22Rv1 (cell line): ENCODE measurements around the gene RASA3.

Source experiments
- H3K27ac ChIP-seq: fragments of 450-650 bp; 2 replicates; pipeline ENCODE4 v1.5.1; 2017
- CTCF ChIP-seq: fragments of 450-650 bp; IDR thresholded peaks from 2 replicates; pipeline ENCODE4 v1.5.1; 2017; ENCODE audit warnings: mild to moderate bottlenecking
- ZFX ChIP-seq: fragments of 450-650 bp; IDR thresholded peaks from 2 replicates; pipeline ENCODE4 v1.6.1; 2017; ENCODE audit warnings: antibody characterized with exemption, borderline replicate concordance

The RASA3 gene

DNA sequence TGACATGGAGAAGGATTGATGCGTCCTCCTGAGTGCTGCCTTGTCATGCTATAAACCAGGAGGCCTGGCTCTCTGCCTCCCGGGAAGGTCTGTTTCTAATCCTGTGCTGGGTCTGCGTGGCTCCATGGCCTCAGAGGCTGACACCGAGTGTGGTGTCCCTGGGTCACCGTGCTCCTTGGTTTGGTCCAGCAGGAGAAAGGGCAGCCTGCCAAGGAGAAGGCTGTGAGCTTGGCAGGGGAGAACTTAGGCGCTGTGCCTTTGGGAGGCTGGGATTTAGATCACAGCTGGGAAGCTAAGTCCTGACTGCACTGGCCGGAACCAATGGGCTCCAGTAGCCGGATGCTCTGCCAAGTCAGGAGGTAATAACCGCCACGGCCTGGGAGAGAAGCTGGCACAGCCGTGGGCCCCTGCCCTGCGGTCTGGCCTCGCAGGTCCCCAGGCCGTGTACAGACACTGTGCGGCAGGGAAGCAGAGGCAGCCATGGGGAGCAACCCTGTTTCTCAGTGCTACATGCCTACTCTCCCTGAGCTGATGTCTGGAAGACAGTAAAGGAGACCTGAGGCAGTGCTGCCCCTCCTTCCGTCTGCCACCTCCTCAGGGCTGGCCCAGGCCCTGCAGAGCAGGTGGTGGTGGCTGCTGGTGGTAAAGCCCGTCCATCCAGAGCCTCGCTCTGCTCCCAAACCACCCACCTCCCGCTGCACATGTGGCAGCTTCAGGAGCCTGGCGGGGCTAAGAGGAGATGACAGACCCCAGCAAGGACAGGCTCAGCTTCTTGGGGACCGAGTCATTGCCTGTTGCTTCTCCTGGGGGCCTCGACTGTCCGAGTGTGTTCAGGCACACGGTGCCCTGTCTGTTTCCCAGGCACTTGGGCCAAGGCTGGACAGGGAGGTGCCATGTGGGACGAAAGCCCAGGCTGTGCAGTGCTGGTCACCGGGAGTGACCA lies 203.5 kb downstream of the RASA3 start:
- TF ChIP-seq ZFX (no peak), CTCF (no peak)
- H3K27ac ChIP-seq, result no peak overlapping the region
